Loucy (cell line): ENCODE measurements around the gene STON1.

Source experiments
- H2AFZ ChIP-seq: fragments of 200-600 bp; sonication (generic); 2 replicates; pipeline ENCODE4 v1.6.0; 2016; ENCODE audit warnings: antibody characterized with exemption, mild to moderate bottlenecking, low read length, moderate library complexity
- H3F3A ChIP-seq: fragments of 200-600 bp; 2 replicates; pipeline ENCODE4 v1.6.0; 2016; ENCODE audit warnings: antibody characterized with exemption, low read depth, mild to moderate bottlenecking
- H3K27me3 ChIP-seq: fragments of 200-600 bp; sonication (generic); 2 replicates; pipeline ENCODE4 v1.6.1; 2014; ENCODE audit warnings: low read length, mild to moderate bottlenecking; ENCODE audit not compliant: insufficient read depth, poor library complexity, severe bottlenecking
- H3K36me3 ChIP-seq: fragments of 200-600 bp; sonication (generic); 2 replicates; pipeline ENCODE4 v1.6.1; 2016; ENCODE audit warnings: low read length; ENCODE audit not compliant: insufficient read depth
- H3K4me1 ChIP-seq: fragments of 200-600 bp; sonication (generic); 2 replicates; pipeline ENCODE4 v1.5.1; 2014; ENCODE audit warnings: low read length, mild to moderate bottlenecking; ENCODE audit not compliant: insufficient read depth, poor library complexity, severe bottlenecking
- H3K4me2 ChIP-seq: fragments of 200-600 bp; sonication (generic); 2 replicates; pipeline ENCODE4 v1.6.0; 2014; ENCODE audit warnings: antibody characterized with exemption, low read length, low read depth, mild to moderate bottlenecking; ENCODE audit not compliant: poor library complexity, severe bottlenecking
- H3K4me3 ChIP-seq: fragments of 200-600 bp; sonication (generic); 2 replicates; pipeline ENCODE4 v1.5.1; 2014; ENCODE audit warnings: low read length, mild to moderate bottlenecking, mixed read lengths; ENCODE audit not compliant: poor library complexity, severe bottlenecking
- H3K79me2 ChIP-seq: fragments of 200-600 bp; sonication (generic); 2 replicates; pipeline ENCODE4 v1.6.1; 2014; ENCODE audit warnings: low read length; ENCODE audit not compliant: insufficient read depth
- H3K9ac ChIP-seq: fragments of 200-600 bp; sonication (generic); 2 replicates; pipeline ENCODE4 v1.6.0; 2014; ENCODE audit warnings: mild to moderate bottlenecking, low read depth, low read length, moderate library complexity; ENCODE audit not compliant: poor library complexity, severe bottlenecking
- H3K9me2 ChIP-seq: fragments of 200-600 bp; sonication (generic); replicated peaks from 2 replicates; pipeline ENCODE4 v1.6.1; 2016; ENCODE audit warnings: low read depth, low read length, mixed read lengths
- H3K9me3 ChIP-seq: fragments of 200-600 bp; sonication (generic); 2 replicates; pipeline ENCODE4 v1.6.1; 2014; ENCODE audit warnings: mild to moderate bottlenecking, antibody characterized with exemption, low read length, low read depth; ENCODE audit not compliant: insufficient read depth
- H4K20me1 ChIP-seq: fragments of 200-600 bp; sonication (generic); 2 replicates; pipeline ENCODE4 v1.6.0; 2014; ENCODE audit warnings: antibody characterized with exemption, low read length, mild to moderate bottlenecking; ENCODE audit not compliant: insufficient read depth, poor library complexity, severe bottlenecking
- CTCF ChIP-seq: fragments of 200-600 bp; sonication (generic); conservative IDR thresholded peaks from 2 replicates; pipeline ENCODE4 v1.5.1; 2014; ENCODE audit warnings: mild to moderate bottlenecking, antibody characterized with exemption, low read length
- EZH2phosphoT487 ChIP-seq: fragments of 200-600 bp; IDR thresholded peaks from 2 replicates; pipeline ENCODE4 v1.6.1; 2018; ENCODE audit warnings: antibody characterized with exemption, mild to moderate bottlenecking, moderate library complexity, borderline replicate concordance

The STON1 gene

GRCh38 chr2:48527226-48527885, 2.6 kb upstream of the STON1 start:
- Histone ChIP-seq H4K20me1 (no peaks in the 10 kb centered on the region), H3K4me3 (no peak overlapping the region), H3K4me2 (no peak overlapping the region), H3K9me2 (no peaks in the 10 kb centered on the region), H3K79me2 (no peaks in the 10 kb centered on the region), H3K9ac (no peak overlapping the region), H3K9me3 (no peaks in the 10 kb centered on the region), H3F3A (0 out of 2 replicates have a peak, but pooled peaks cover 4% of the 10 kb centered on the region), H3K36me3 (no peaks in the 10 kb centered on the region), H3K4me1 (peaks cover 14% of the 10 kb centered on the region), H3K27me3 (no peaks in the 10 kb centered on the region), H2AFZ (no peak overlapping the region)
- no peak for TF ChIP-seq EZH2phosphoT487
- no peak for TF ChIP-seq CTCF

GRCh38 chr2:48528431-48528830, 1.5 kb upstream of the STON1 start:
- Histone ChIP-seq H3K4me3 (no peak overlapping the region), H3K27me3 (no peaks in the 10 kb centered on the region), H3K9me2 (no peaks in the 10 kb centered on the region), H3F3A (0 out of 2 replicates have a peak, but pooled peaks cover 4% of the 10 kb centered on the region), H3K4me2 (no peak overlapping the region), H3K36me3 (no peaks in the 10 kb centered on the region), H2AFZ (no peak overlapping the region), H3K79me2 (no peaks in the 10 kb centered on the region), H3K9ac (no peak overlapping the region), H3K4me1 (peaks cover 14% of the 10 kb centered on the region), H3K9me3 (no peaks in the 10 kb centered on the region), H4K20me1 (no peaks in the 10 kb centered on the region)
- TF ChIP-seq CTCF, result no peak
- TF ChIP-seq EZH2phosphoT487, result no peak

- Histone ChIP-seq H3K9me3 (no peaks in the 10 kb centered on the region), H2AFZ (no peak overlapping the region), H3K79me2 (no peaks in the 10 kb centered on the region), H3K4me3 (no peak overlapping the region), H3F3A (0 out of 2 replicates have a peak, but pooled peaks cover 4% of the 10 kb centered on the region), H3K9me2 (no peaks in the 10 kb centered on the region), H3K36me3 (no peaks in the 10 kb centered on the region), H3K4me2 (no peak overlapping the region), H4K20me1 (no peaks in the 10 kb centered on the region), H3K9ac (no peak overlapping the region), H3K27me3 (no peaks in the 10 kb centered on the region), H3K4me1 (peaks cover 14% of the 10 kb centered on the region)
- TF ChIP-seq EZH2phosphoT487, result no peak
- TF ChIP-seq CTCF, result no peak
Observed at GRCh38 chr2:48529194-48529593, 760 bp upstream of the STON1 start.
